ENCODE measurements around the gene NETO2.

- TF ChIP-seq POLR2A (IDR thresholded peaks at IDR 0.05), result no peak
- TF ChIP-seq, protein P1, sequence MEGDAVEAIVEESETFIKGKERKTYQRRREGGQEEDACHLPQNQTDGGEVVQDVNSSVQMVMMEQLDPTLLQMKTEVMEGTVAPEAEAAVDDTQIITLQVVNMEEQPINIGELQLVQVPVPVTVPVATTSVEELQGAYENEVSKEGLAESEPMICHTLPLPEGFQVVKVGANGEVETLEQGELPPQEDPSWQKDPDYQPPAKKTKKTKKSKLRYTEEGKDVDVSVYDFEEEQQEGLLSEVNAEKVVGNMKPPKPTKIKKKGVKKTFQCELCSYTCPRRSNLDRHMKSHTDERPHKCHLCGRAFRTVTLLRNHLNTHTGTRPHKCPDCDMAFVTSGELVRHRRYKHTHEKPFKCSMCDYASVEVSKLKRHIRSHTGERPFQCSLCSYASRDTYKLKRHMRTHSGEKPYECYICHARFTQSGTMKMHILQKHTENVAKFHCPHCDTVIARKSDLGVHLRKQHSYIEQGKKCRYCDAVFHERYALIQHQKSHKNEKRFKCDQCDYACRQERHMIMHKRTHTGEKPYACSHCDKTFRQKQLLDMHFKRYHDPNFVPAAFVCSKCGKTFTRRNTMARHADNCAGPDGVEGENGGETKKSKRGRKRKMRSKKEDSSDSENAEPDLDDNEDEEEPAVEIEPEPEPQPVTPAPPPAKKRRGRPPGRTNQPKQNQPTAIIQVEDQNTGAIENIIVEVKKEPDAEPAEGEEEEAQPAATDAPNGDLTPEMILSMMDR (IDR thresholded peaks at IDR 0.05), result no peak
Measured at GRCh38 chr16:47035436-47035835, 108.3 kb downstream of the NETO2 start.
